HEK293T (cell line): ENCODE data around the gene SLC66A2.
"Not testable (repeated sequence)": the region's sequence is repeated elsewhere in the genome, so short reads cannot be mapped to it uniquely, and the experiment has no call there.

ENCODE experiments used
- CTCF ChIA-PET: fragments of 350-600 bp; formaldehyde crosslinking; extraction: SDS; loops from one replicate; lab custom pipeline; 2021; ENCODE audit warnings: antibody characterized with exemption, inconsistent platforms; lab: Yijun Ruan, JAX
- POLR2A ChIA-PET: fragments of 350-600 bp; formaldehyde crosslinking; extraction: SDS; loops from one replicate; lab custom pipeline; 2020; ENCODE audit warnings: antibody characterized with exemption, inconsistent platforms; lab: Yijun Ruan, JAX
- DNase-seq: peaks from one replicate; pipeline ENCODE4 v3.0.0; 2012; ENCODE audit warnings: mixed read lengths; ENCODE audit errors: extremely low spot score
- ARNT ChIP-seq: fragments of 450-650 bp; IDR thresholded peaks from 2 replicates; pipeline ENCODE4 v1.6.1; 2017; ENCODE audit warnings: mild to moderate bottlenecking
- BHLHE40 ChIP-seq: fragments of 450-650 bp; IDR thresholded peaks from 2 replicates; pipeline ENCODE4 v1.6.1; 2016; ENCODE audit warnings: mild to moderate bottlenecking, moderate library complexity, borderline replicate concordance
- CTBP1 ChIP-seq: fragments of 450-650 bp; IDR thresholded peaks from 2 replicates; pipeline ENCODE4 v1.6.1; 2016; ENCODE audit warnings: borderline replicate concordance
- ELF4 ChIP-seq: fragments of 450-650 bp; IDR thresholded peaks from 2 replicates; pipeline ENCODE4 v1.6.1; 2017; ENCODE audit warnings: antibody characterized with exemption
- FOXA1 ChIP-seq: fragments of 450-650 bp; IDR thresholded peaks from 2 replicates; pipeline ENCODE4 v1.6.1; 2016; ENCODE audit warnings: mild to moderate bottlenecking
- FOXK2 ChIP-seq: fragments of 450-650 bp; IDR thresholded peaks from 2 replicates; pipeline ENCODE4 v1.6.1; 2016; ENCODE audit warnings: mild to moderate bottlenecking
- FOXM1 ChIP-seq: fragments of 450-650 bp; IDR thresholded peaks from 2 replicates; pipeline ENCODE4 v1.6.1; 2017; ENCODE audit warnings: mild to moderate bottlenecking, borderline replicate concordance
- HDGF ChIP-seq: fragments of 450-650 bp; IDR thresholded peaks from 2 replicates; pipeline ENCODE4 v1.6.1; 2017; ENCODE audit warnings: antibody characterized with exemption, borderline replicate concordance
- L3MBTL2 ChIP-seq: fragments of 450-650 bp; conservative IDR thresholded peaks from 2 replicates; pipeline ENCODE4 v1.6.1; 2016; ENCODE audit warnings: mild to moderate bottlenecking
- LEF1 ChIP-seq: fragments of 450-650 bp; IDR thresholded peaks from 2 replicates; pipeline ENCODE4 v1.6.1; 2017; ENCODE audit warnings: mild to moderate bottlenecking, borderline replicate concordance
- NFRKB ChIP-seq: fragments of 450-650 bp; IDR thresholded peaks from 2 replicates; pipeline ENCODE4 v1.6.1; 2016; ENCODE audit warnings: mild to moderate bottlenecking, moderate library complexity
- SP1 ChIP-seq: fragments of 450-650 bp; IDR thresholded peaks from 2 replicates; pipeline ENCODE4 v1.6.1; 2017
- SUZ12 ChIP-seq: fragments of 450-650 bp; IDR thresholded peaks from 2 replicates; pipeline ENCODE4 v1.6.1; 2016; ENCODE audit warnings: mild to moderate bottlenecking
- TARDBP ChIP-seq: fragments of 450-650 bp; IDR thresholded peaks from 2 replicates; pipeline ENCODE4 v1.6.1; 2016
- ZNF384 ChIP-seq: fragments of 450-650 bp; IDR thresholded peaks from 2 replicates; pipeline ENCODE4 v1.6.1; 2016
- TF ChIP-seq, protein P1 (sequence below): fragments of 450-650 bp; IDR thresholded peaks from 2 replicates; pipeline ENCODE4 v1.6.1; 2016

The SLC66A2 gene

DNA sequence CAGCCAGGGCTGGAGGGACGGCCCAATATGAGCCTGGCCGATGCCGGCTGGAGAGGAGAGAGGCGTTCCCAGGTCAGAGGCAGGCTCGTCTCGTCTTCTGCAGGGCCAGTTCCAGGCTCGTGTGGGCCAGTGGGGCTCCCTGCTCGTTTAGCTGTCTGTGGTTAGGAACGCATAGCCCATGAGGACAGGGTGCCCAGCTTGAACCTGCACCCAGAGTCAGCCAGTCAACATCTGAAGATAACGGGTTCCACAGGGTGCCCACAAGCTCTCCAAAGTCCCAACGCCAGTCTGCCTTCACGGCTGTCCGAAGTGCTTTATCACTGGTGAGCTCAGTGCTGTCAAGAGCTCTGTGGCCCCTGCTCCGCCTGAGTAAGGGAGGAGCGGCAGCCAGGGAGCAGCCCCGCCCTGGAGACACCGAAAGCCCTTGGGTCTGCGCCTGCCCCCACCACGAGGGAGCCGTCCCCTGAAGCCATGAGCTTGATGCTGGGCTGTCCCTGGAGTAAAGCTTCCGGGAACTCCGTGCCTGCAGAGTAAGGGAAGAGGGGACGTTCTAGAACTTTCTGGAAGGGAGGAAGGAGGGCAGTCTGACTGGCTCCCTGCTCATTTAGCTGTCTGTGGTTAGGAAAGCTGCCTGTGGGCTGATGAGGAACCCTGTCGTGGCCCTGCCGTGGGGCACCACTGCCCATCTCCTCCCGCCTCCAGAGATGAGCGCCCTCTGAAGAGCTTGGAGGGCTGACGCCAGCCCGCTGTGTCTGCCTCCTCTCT is 10.3 kb upstream of the SLC66A2 start:
- TF ChIP-seq L3MBTL2 (no peak), CTBP1 (no peak)
- TF ChIP-seq, protein P1, sequence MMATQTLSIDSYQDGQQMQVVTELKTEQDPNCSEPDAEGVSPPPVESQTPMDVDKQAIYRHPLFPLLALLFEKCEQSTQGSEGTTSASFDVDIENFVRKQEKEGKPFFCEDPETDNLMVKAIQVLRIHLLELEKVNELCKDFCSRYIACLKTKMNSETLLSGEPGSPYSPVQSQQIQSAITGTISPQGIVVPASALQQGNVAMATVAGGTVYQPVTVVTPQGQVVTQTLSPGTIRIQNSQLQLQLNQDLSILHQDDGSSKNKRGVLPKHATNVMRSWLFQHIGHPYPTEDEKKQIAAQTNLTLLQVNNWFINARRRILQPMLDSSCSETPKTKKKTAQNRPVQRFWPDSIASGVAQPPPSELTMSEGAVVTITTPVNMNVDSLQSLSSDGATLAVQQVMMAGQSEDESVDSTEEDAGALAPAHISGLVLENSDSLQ, result no peak
- ChIA-PET CTCF (no interaction called here), POLR2A (interaction anchor here (0.7 kb wide), 1 partner anchor 10 kb away, joined by 3 read pairs; the partner anchor contains the start of gene SLC66A2)
- no peak for DNase-seq

DNA sequence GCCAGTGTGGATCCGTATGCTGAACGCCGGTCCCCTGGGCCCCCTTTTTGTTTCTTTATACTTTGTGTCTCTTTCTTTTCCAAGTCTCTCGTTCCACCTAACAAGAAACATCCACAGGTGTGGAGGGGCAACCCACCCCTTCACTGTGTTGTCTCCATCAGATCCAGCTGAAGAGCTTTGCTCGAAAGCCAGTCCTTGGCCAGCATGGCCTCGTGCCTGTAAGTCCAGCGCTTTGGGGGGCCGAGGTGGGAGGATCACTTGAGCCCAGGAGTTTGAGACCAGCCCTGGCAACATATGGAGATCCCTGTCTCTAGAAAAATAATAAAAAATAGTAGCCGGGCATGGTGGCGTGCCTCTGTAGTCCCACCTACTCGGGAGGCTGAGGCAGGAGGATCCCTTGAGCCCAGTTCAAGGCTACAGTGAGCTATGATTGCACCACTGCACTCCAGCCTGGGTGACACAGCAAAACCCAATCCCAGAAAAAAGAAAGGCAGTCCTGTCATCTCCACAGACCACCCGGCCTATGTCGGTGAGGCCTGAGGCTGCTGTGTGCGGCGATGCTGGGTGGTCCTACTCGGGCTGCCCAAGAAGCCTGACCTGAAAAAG is 9.6 kb upstream of the SLC66A2 start:
- ChIA-PET POLR2A (no interaction called here), CTCF (no interaction called here)
- DNase-seq, result no peak
- TF ChIP-seq FOXM1, result no peak
- TF ChIP-seq ARNT, result no peak
- no peak for TF ChIP-seq FOXA1
- TF ChIP-seq LEF1, result no peak
- TF ChIP-seq ELF4, result no peak
- TF ChIP-seq NFRKB, result no peak
- no peak for TF ChIP-seq BHLHE40
- no peak for TF ChIP-seq SUZ12
- no peak for TF ChIP-seq FOXK2
- no peak for TF ChIP-seq TARDBP
- TF ChIP-seq CTBP1, result no peak
- TF ChIP-seq, protein P1, result no peak
- no peak for TF ChIP-seq L3MBTL2
- TF ChIP-seq HDGF, result no peak
- TF ChIP-seq SP1, result no peak
- TF ChIP-seq ZNF384, result no peak

DNA sequence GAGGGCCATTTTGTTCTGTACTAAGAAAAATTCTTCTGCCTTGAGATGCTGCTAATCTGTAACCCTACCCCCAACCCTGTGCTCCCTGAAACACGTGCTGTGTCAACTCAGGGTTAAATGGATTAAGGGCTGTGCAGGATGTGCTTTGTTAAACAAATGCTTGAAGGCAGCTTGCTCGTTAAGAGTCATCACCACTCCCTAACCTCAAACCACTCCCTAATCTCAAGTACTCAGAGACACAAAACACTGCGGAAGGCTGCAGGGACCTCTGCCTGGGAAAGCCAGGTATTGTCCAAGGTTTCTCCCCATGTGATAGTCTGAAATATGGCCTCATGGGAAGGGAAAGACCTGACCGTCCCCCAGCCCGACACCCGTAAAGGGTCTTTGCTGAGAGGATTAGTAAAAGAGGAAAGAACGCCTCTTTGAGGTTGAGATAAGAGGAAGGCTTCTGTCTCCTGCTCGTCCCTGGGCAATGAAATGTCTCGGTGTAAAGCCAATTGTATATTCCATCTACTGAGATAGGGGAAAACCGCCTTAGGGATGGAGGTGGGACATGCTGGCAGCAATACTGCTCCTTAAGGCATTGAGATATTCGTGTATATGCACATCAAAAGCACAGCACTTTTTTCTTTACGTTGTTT is 8.8 kb upstream of the SLC66A2 start:
- CTCF ChIA-PET, POLR2A ChIA-PET, DNase-seq: not testable (repeated sequence)

DNA sequence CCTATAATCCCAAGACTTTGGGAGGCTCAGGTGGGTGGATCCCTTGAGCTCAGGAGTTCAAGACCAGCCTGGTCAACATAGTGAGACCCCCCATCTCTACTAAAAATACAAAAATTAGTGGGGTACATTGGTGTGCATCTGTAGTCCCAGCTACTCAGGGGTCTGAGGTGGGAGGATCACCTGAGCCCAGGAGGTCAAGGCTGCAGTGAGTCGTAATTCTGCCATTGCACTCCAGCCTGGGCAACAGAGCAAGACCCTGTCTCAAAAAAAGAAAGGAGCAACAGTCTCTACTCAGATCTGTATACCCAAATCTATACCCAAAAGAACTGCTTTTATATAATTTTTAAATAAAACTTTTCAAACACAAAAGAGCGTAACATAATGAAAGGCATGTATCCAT is 7.5 kb upstream of the SLC66A2 start:
- TF ChIP-seq ARNT (no peak), FOXM1 (no peak), FOXA1 (no peak), TARDBP (no peak), LEF1 (no peak), SP1 (no peak), CTBP1 (no peak), NFRKB (no peak), BHLHE40 (no peak), SUZ12 (no peak), L3MBTL2 (no peak), FOXK2 (no peak), ZNF384 (no peak), HDGF (no peak)
- TF ChIP-seq, protein P1, result no peak
- POLR2A ChIA-PET, result no interaction called here
- no peak for DNase-seq
- CTCF ChIA-PET, result no interaction called here

DNA sequence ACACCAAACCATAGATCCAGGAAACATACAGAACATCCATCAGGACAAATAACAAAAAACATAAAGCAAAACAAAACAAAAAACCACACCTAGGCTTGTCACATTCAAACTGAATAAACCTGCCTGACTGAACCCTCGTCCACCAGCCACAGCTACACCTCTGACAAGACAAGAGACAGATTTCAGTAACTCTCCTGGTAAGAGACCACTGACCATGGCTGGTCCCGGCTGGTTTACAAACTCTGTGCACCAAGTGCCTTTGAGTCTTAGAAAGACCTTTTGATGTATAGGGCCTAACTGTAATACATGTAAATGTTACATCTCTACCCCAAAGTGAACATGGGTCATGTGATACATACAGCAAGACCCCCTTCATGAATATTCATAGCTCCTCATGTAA is 4.8 kb upstream of the SLC66A2 start:
- POLR2A ChIA-PET, result no interaction called here
- CTCF ChIA-PET, result no interaction called here
- TF ChIP-seq FOXM1 (no peak), FOXA1 (no peak), BHLHE40 (no peak), NFRKB (no peak), CTBP1 (no peak), HDGF (no peak), SP1 (no peak), ARNT (no peak), TARDBP (no peak), LEF1 (no peak), ELF4 (no peak), SUZ12 (no peak), L3MBTL2 (no peak), FOXK2 (no peak), ZNF384 (no peak)
- TF ChIP-seq, protein P1, result no peak
- DNase-seq, result no peak
